Measurements from ENCODE around the gene TRPV4.

GRCh38 chr12:109813810-109814416 lies 19.3 kb downstream of the TRPV4 start:
- no peak for TF ChIP-seq EZH2 (IDR thresholded peaks at IDR 0.05; ENCODE audit: insufficient read depth, low read length)
- no peak for TF ChIP-seq CTCF (IDR thresholded peaks at IDR 0.05; ENCODE audit: insufficient read depth, low read depth, low read length)

Data from astrocyte (in vitro differentiated cells and primary cell).